ENCODE measurements around the gene ESRRG. TPM values are rescaled to one million over a fixed set of nuclear protein-coding genes. Genes with fewer than 3 reads are reported as not detected.

Gene ESRRG
- total RNA-seq, 1 donor from 2014 or later, result 9.6 TPM

DNA sequence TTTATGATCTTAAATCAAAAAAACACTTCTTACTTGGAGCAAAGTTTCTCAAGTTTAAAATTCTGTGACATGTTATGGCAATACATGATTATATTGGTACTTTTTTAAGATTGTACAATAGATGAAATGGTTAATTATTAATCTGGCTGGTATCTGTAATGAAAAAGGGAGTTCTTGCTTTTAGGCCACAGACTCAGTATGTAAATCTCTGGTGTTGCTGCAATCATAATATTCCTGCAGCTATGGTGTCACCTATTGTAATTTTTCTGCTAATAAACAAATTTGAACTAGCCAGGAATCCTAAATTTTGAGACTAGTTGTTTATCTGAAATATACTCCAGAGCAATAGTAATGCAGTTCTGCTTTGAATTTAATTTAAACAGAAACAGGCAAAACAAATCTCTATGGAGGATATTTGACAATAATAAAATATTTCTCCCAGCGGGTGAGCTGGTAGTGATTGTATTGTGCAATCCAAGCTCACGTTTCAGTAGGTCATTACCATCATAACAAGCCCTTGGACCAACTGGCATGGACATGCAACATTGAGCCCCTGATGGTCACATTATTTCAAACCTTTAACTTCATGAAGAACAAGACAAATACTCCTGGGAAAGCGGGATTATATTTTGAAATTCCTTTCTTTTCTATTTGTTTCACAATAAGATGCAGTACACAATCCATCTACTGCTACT, 222.8 kb downstream of the ESRRG start:
- Mint-ChIP-seq H3K27ac (no peak overlapping the region), H3K4me1 (ENCODE audit: low read depth) (peaks cover 4% of the 10 kb centered on the region), H3K27me3 (no peaks in the 10 kb centered on the region), H3K4me3 (ENCODE audit: low read depth) (no peak overlapping the region), H3K9me3 (ENCODE audit: low read depth) (no peaks in the 10 kb centered on the region), H3K36me3 (ENCODE audit: insufficient read depth) (no peaks in the 10 kb centered on the region)
- DNase-seq (ENCODE audit: low spot score, unreplicated experiment), result no peak
- TF ChIP-seq, protein P1, sequence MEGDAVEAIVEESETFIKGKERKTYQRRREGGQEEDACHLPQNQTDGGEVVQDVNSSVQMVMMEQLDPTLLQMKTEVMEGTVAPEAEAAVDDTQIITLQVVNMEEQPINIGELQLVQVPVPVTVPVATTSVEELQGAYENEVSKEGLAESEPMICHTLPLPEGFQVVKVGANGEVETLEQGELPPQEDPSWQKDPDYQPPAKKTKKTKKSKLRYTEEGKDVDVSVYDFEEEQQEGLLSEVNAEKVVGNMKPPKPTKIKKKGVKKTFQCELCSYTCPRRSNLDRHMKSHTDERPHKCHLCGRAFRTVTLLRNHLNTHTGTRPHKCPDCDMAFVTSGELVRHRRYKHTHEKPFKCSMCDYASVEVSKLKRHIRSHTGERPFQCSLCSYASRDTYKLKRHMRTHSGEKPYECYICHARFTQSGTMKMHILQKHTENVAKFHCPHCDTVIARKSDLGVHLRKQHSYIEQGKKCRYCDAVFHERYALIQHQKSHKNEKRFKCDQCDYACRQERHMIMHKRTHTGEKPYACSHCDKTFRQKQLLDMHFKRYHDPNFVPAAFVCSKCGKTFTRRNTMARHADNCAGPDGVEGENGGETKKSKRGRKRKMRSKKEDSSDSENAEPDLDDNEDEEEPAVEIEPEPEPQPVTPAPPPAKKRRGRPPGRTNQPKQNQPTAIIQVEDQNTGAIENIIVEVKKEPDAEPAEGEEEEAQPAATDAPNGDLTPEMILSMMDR (IDR thresholded peaks at IDR 0.05; ENCODE audit: unreplicated experiment), result no peak

DNA sequence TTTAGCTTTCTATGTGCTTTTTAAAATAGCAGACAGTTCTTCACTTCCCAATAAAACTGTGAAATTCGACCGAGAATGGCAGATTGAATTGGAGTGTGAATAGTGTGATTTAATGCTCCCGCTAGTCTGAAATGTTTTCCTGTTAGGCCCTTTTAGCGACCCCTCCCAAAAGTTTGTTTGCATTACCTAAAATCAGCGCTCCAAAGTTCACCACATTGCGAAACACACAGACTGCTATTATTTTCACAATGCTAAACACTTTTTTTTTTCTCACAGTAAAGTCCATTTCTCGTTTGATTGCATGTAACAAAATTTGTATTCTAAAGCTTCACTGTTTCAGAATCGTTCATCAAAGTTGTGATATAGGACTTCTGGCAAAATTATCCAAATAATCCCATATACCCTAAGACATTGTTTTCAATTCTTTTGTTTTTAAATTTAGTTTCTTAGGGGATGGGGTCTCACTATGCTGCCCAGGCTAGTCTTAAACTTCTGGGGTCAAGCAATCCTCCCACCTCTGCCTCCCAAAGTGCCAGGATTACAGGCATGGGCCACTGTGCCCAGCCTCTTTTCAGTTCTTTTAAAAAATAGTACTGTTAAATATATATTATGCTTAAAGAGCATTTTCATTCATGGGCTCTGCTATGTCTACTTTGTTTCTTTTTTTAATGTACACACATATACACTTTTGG, 223.5 kb downstream of the ESRRG start:
- no peak overlapping the region for H3K4me3 Mint-ChIP-seq (ENCODE audit: low read depth)
- H3K9me3 Mint-ChIP-seq (ENCODE audit: low read depth), result peaks cover 1% of the 10 kb centered on the region
- H3K36me3 Mint-ChIP-seq (ENCODE audit: insufficient read depth), result no peaks in the 10 kb centered on the region

DNA sequence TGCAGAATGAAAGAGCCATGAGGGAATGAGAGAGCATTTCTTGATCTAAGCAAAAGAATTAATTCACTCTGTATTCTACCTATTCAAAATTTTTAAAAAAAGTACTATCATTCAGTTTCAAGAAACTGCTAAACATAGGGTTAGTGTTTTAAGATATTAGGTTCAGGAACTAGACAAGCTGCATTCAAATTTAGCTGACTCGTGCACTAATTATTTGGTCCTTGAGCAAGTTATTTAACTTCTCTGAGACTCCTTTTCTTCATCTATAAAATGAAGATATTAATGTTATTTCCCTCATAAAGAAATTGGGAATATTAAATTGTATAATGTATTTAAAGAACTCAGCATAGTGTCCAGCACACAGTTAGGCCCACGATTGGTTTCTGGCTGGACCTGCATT, 225.0 kb downstream of the ESRRG start:
- peaks cover 4% of the 10 kb centered on the region for H3K4me1 Mint-ChIP-seq (ENCODE audit: low read depth)
- H3K27me3 Mint-ChIP-seq, result no peaks in the 10 kb centered on the region
- no peak overlapping the region for H3K4me3 Mint-ChIP-seq (ENCODE audit: low read depth)
- H3K36me3 Mint-ChIP-seq (ENCODE audit: insufficient read depth), result no peaks in the 10 kb centered on the region
- no peak for DNase-seq (ENCODE audit: low spot score, unreplicated experiment)
- TF ChIP-seq, protein P1 (IDR thresholded peaks at IDR 0.05; ENCODE audit: unreplicated experiment), result no peak
- H3K27ac Mint-ChIP-seq, result no peak overlapping the region
- peaks cover 7% of the 10 kb centered on the region for H3K9me3 Mint-ChIP-seq (ENCODE audit: low read depth)

More for the DNA sequence above, 223.5 kb downstream of the ESRRG start:
- H3K4me1 Mint-ChIP-seq (ENCODE audit: low read depth), result peaks cover 4% of the 10 kb centered on the region
- no peak for DNase-seq (ENCODE audit: low spot score, unreplicated experiment)
- TF ChIP-seq, protein P1 (IDR thresholded peaks at IDR 0.05; ENCODE audit: unreplicated experiment), result no peak
- no peaks in the 10 kb centered on the region for H3K27me3 Mint-ChIP-seq
- H3K27ac Mint-ChIP-seq, result no peak overlapping the region

DNA sequence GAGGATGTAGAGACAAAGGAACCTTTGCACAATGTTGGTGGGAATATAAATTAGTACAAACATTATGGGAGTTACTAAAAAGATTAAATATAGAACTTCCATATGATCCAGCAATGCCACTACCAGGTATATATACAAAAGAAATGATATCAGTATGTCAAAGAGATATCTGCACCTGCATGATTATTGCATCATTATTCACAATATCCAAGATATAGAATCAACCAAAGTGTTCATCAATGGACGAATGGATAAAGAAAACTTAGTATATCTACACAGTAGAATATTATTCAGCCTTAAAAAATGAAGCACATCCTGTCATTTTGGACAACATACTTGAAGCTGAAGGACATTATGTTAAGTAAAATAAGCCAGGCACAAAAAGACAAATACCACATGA, 238.2 kb downstream of the ESRRG start:
- DNase-seq (ENCODE audit: low spot score, unreplicated experiment), result no peak
- no peak overlapping the region for H3K27ac Mint-ChIP-seq
- H3K4me1 Mint-ChIP-seq (ENCODE audit: low read depth), result no peaks in the 10 kb centered on the region
- peaks cover 11% of the 10 kb centered on the region for H3K9me3 Mint-ChIP-seq (ENCODE audit: low read depth)
- TF ChIP-seq, protein P1 (IDR thresholded peaks at IDR 0.05; ENCODE audit: unreplicated experiment), result no peak
- no peaks in the 10 kb centered on the region for H3K27me3 Mint-ChIP-seq
- no peak overlapping the region for H3K4me3 Mint-ChIP-seq (ENCODE audit: low read depth)
- peaks cover 3% of the 10 kb centered on the region for H3K36me3 Mint-ChIP-seq (ENCODE audit: insufficient read depth)

DNA sequence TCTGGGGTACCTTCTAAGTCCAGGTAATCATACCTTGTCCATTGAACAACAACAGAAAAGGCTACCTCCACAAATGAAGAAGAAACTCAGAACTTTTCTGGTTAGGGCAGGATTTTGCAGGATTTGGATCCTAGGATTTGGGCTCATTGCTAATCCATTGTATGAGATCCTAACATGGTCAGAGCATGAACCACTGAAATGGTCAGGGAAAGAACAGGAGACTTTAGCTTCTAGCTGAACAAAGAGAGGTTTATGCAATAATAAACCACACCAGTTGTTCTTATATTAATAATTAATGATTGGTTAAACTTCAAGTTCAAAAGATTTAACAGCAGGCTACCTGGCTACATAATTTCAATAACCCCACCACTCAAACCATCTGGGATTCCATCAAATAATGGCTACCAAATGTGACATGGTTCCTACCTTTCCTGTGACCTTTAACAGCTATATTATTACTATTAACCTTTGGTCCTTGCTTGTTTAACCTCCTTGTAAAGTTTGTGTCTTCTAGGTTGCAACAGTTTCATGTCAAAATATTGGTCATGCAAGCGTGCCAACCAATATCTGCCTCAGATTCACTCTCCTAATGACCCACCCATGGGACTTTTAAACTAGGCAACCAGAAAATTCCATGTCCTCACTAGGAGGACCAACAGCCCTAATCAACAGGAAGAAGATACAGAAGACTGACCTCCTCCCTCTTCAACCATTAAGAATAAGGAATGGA, 239.4 kb downstream of the ESRRG start:
- no peak overlapping the region for H3K4me3 Mint-ChIP-seq (ENCODE audit: low read depth)
- H3K27ac Mint-ChIP-seq, result no peak overlapping the region
- peaks cover 3% of the 10 kb centered on the region for H3K36me3 Mint-ChIP-seq (ENCODE audit: insufficient read depth)
- no peak for DNase-seq (ENCODE audit: low spot score, unreplicated experiment)
- no peaks in the 10 kb centered on the region for H3K27me3 Mint-ChIP-seq
- peaks cover 11% of the 10 kb centered on the region for H3K9me3 Mint-ChIP-seq (ENCODE audit: low read depth)
- TF ChIP-seq, protein P1 (IDR thresholded peaks at IDR 0.05; ENCODE audit: unreplicated experiment), result no peak
- H3K4me1 Mint-ChIP-seq (ENCODE audit: low read depth), result no peaks in the 10 kb centered on the region
